Stimulated activated naive CD8-positive, alpha-beta T cell treated with anti-CD3 and anti-CD28 coated beads, Interleukin-15, Interleukin-2, amounts not matched to agents 100 ng/mL and 50 ng/mL, for 24 hours (primary cell): ENCODE results near the gene SART1.

Source experiments
- H3K27ac Mint-ChIP-seq: one replicate; pipeline ENCODE4 v1.8.0; 2021; ENCODE audit warnings: mild to moderate bottlenecking, mixed read lengths
- H3K27me3 Mint-ChIP-seq: one replicate; pipeline ENCODE4 v1.8.0; 2021; ENCODE audit warnings: mixed read lengths
- H3K36me3 Mint-ChIP-seq: one replicate; pipeline ENCODE4 v1.8.0; 2021; ENCODE audit warnings: low read depth, mixed read lengths
- H3K4me1 Mint-ChIP-seq: one replicate; pipeline ENCODE4 v1.8.0; 2021; ENCODE audit warnings: low read depth, mixed read lengths
- H3K4me3 Mint-ChIP-seq: one replicate; pipeline ENCODE4 v1.8.0; 2021; ENCODE audit warnings: mild to moderate bottlenecking, mixed read lengths
- H3K9me3 Mint-ChIP-seq: one replicate; pipeline ENCODE4 v1.8.0; 2021; ENCODE audit warnings: mixed read lengths

The SART1 gene

DNA sequence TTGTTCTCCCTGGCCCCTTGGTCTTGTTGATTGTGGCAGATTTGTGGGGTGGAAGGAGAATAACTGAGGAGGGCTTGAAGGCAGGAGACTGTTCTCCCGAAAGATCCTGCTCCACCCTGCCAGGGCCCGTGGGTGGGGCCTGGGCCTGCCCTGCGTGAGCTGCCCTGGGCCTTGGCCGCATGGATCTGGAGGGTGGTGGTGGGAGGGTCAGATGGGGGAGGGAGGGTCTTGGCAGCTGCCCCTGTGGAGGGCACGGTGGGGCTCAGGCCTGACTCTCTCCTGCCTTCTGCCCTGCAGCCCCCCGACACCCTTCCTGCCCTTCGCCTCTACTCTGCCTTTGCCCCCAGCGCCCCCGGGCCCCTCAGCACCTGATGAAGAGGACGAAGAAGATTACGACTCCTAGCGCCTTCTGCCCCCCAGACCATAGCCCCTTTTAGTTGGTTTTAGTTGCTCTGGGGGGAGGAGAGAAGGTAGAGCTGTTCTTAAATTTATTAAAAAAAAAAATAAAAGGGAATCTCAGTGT lies 40.4 kb upstream of the SART1 start:
- Mint-ChIP-seq H3K9me3 (no peaks in the 10 kb centered on the region), H3K27me3 (no peaks in the 10 kb centered on the region), H3K4me1 (peaks cover 39% of the 10 kb centered on the region), H3K27ac (peak overlapping the region; percentile 36), H3K36me3 (peaks cover 20% of the 10 kb centered on the region), H3K4me3 (peak overlapping the region; percentile 92)

DNA sequence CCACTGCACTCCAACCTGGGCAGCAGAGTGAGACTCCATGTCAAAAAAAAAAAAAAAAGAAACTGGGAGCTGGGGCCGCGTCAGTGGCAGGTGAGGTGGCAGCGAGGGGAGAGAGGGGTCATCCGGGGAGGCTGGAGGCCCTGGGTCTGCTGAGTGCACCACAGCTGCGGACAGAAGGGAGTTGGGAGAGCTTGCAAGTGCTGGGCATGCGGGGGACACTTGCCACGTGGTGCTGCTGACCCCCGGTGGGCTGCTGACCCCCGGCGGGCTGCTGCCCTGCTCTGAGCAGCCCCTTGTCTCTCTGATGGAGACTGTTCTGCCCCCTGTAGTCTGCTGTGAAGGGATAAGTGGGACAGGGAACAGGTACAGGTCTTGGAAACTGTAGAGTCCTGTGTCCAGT lies 39.7 kb upstream of the SART1 start:
- H3K27ac Mint-ChIP-seq, result no peak overlapping the region
- H3K4me1 Mint-ChIP-seq, result peaks cover 31% of the 10 kb centered on the region
- no peaks in the 10 kb centered on the region for H3K9me3 Mint-ChIP-seq
- H3K27me3 Mint-ChIP-seq, result no peaks in the 10 kb centered on the region
- H3K4me3 Mint-ChIP-seq, result no peak overlapping the region
- H3K36me3 Mint-ChIP-seq, result peaks cover 20% of the 10 kb centered on the region

DNA sequence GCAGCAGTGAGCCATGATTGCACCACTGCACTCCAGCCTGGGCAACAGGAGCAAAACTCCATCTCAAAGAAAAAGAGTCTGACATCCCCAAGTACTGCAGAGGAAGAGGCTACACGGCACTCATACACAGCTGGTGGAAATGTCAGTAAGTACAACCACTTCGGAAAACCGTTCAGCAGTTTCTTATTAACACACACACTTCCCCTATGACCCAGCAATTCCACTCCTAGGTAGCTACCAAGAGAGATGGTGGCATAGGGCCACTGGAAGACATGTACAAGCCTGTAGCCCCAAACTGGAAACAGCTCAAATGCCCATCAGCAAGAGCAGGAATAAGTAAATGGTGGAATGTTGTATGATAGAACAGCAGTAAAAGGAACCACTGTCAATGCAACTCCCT lies 39.0 kb upstream of the SART1 start:
- Mint-ChIP-seq H3K27me3 (no peaks in the 10 kb centered on the region), H3K9me3 (no peaks in the 10 kb centered on the region), H3K27ac (peak overlapping the region; percentile 55), H3K36me3 (peaks cover 20% of the 10 kb centered on the region), H3K4me1 (peaks cover 33% of the 10 kb centered on the region), H3K4me3 (no peak overlapping the region)

DNA sequence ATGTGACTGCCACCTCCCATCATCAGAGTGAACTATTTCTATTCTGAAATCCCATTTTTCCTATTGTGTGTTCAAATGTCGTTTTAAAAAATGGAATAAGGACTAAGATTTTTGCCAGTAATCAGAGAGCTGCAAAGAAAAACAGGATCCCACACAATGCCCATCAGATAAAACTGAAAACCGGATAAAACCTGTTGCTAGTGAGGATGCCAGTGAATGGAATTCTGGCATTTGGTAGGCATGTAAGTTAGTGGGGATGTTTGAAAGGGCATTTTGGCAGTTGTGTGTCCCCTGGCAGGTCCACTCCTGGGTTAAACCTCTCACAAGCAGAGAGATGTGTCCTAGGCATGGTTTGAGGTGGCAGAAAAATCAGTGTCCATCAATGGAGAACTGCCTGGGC lies 36.1 kb upstream of the SART1 start:
- peaks cover 39% of the 10 kb centered on the region for H3K4me1 Mint-ChIP-seq
- H3K27me3 Mint-ChIP-seq, result no peaks in the 10 kb centered on the region
- H3K36me3 Mint-ChIP-seq, result peaks cover 20% of the 10 kb centered on the region
- H3K9me3 Mint-ChIP-seq, result no peaks in the 10 kb centered on the region
- H3K27ac Mint-ChIP-seq, result peak overlapping the region; percentile 51
- no peak overlapping the region for H3K4me3 Mint-ChIP-seq

DNA sequence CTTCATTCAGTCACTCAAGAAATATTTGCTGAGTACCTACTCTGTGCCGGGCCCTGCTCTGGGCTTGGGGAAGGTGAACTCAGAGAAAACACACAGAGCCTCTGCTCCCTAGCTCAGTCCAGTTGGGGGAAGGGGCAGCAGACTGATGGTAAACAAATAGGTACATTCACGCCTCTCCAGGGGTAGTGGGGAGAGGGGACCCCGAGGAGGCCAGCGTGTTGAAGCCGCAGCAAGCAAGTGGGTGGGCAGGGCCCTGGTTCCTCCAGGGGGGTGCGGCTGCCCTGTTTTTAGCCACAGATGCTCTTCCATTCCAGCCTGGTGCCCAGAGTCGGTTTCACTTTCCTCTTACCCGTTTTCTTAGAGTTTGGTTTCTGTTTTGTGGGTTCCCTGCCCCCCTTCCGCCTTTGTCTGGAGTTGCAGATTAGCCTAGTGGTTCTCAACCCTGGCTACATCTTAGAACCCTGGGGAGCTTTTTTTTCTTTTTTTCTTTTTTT lies 33.6 kb upstream of the SART1 start:
- H3K27me3 Mint-ChIP-seq, result no peaks in the 10 kb centered on the region
- H3K36me3 Mint-ChIP-seq, result peaks cover 7% of the 10 kb centered on the region
- H3K9me3 Mint-ChIP-seq, result no peaks in the 10 kb centered on the region
- H3K4me3 Mint-ChIP-seq, result peak overlapping the region; percentile 73
- peak overlapping the region; percentile 92 for H3K27ac Mint-ChIP-seq
- H3K4me1 Mint-ChIP-seq, result peaks cover 45% of the 10 kb centered on the region

DNA sequence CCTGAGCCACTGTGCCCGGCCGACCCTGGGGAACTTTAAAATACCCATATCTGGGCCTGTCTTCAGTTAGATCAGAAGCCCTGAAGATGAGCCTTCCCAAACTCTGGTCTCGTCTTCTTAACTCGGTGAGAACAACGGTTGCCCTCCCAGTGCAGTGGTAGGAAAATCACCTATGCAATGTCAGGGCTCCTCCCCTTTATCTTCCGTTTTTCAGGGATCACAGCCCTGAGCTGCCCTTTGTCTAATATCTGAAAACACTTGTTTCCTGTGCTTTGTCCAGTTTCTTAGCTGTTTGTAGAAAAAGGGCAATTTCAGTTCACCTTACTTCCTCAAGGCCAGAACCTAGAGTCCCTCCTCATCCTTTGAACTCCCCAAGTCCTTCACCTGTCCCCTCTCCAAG lies 32.9 kb upstream of the SART1 start:
- H3K36me3 Mint-ChIP-seq, result no peaks in the 10 kb centered on the region
- peak overlapping the region; percentile 73 for H3K4me3 Mint-ChIP-seq
- no peaks in the 10 kb centered on the region for H3K9me3 Mint-ChIP-seq
- no peaks in the 10 kb centered on the region for H3K27me3 Mint-ChIP-seq
- peaks cover 45% of the 10 kb centered on the region for H3K4me1 Mint-ChIP-seq
- H3K27ac Mint-ChIP-seq, result peak overlapping the region; percentile 92

DNA sequence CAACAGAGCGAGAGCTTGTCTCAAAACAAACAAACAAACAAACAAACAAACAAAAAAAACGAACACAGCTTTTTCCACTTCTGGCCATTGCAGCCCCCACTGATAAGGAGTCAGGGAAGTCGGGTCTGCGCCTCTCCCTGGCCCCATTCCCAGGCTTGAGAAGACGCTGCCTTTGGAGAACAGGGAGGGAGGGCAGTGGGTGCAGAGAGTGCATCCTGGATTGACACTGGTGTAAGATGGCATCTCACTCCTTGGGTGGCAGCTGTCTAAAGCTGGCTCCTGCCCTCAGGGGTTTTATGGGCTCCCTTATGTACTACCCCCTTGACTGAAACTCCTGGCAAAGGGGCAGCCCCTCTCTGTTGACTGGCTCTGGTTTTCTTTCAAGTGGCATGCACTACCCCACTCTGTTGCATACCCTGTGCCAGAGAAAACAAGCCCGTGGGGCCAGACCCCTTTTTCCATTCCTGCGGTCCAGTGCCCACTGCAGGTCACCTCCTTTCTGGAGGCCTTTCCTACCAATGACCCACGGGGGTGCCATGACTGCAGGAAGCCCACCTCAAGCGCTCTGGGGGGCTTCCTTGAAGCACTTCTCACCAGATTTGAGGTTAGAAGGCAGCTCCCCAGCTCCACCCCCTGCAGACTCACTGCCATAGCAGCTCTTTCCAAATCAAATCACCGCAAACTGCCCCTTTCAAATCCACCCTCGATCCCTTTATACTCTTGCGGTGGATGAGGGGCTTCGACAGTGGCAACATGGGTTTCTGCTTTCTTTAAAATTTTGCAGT lies 29.6 kb upstream of the SART1 start:
- H3K27ac Mint-ChIP-seq, result no peak overlapping the region
- no peak overlapping the region for H3K4me3 Mint-ChIP-seq
- no peaks in the 10 kb centered on the region for H3K27me3 Mint-ChIP-seq
- H3K9me3 Mint-ChIP-seq, result no peaks in the 10 kb centered on the region
- H3K4me1 Mint-ChIP-seq, result peaks cover 44% of the 10 kb centered on the region
- no peaks in the 10 kb centered on the region for H3K36me3 Mint-ChIP-seq

DNA sequence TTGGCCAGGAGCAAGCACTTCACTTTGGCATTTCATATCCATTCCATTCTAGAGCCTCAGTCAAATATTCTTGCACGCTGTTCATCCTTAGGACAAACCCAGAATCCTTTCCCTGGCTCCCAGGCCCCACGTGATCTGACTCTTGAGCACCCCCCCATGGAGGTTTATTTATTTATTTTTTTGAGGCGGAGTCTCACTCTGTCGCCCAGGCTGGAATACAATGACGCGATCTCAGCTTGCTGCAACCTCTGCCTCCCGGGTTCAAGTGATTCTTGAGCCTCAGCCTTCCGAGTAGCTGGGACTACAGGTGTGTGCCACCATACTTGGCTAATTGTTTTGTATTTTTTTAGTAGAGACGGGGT lies 29.0 kb upstream of the SART1 start:
- peak overlapping the region; percentile 36 for H3K27ac Mint-ChIP-seq
- H3K4me3 Mint-ChIP-seq, result no peak overlapping the region
- no peaks in the 10 kb centered on the region for H3K27me3 Mint-ChIP-seq
- no peaks in the 10 kb centered on the region for H3K36me3 Mint-ChIP-seq
- no peaks in the 10 kb centered on the region for H3K9me3 Mint-ChIP-seq
- peaks cover 38% of the 10 kb centered on the region for H3K4me1 Mint-ChIP-seq

DNA sequence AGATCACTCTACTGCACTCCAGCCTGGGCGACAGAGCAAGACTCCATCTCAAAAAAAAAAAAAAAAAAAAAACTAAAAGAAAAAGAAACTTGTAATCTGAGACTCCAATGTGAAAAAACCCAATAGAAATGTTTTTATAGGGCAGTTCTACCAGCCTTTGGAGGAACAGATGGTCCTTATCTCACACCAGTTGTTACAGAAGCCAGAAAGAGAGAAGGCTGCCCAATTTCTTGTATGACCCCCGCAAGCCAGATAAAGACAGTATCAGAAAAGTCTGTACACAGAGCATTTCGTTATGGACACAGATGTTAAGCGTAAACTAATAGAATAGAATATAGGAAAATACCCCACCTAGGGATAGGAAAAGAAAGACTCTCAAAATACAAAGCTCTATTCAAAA lies 27.5 kb upstream of the SART1 start:
- Mint-ChIP-seq H3K36me3 (no peaks in the 10 kb centered on the region), H3K27ac (no peak overlapping the region), H3K4me1 (peaks cover 23% of the 10 kb centered on the region), H3K9me3 (no peaks in the 10 kb centered on the region), H3K4me3 (no peak overlapping the region), H3K27me3 (no peaks in the 10 kb centered on the region)

DNA sequence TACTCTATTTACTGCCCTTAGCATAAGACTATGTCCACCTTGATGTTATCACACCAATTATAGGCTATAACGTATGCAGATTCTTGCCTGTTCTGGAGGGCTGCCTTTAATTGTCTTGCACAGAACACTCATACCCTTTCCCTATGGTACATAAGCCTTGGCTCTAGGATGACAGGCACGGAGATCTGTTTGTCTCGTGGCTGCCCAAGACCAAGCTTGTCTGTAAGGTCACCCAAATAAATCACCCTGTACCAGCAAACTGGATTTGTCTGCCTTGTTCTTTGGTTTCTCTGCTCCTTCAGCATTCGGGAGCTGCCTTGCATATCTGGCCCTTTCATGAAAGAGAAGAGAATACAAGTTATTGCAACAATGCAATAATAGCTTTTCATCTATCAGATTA lies 23.8 kb upstream of the SART1 start:
- Mint-ChIP-seq H3K9me3 (no peaks in the 10 kb centered on the region), H3K27me3 (no peaks in the 10 kb centered on the region), H3K27ac (no peak overlapping the region), H3K4me1 (peaks cover 9% of the 10 kb centered on the region), H3K36me3 (no peaks in the 10 kb centered on the region), H3K4me3 (no peak overlapping the region)

DNA sequence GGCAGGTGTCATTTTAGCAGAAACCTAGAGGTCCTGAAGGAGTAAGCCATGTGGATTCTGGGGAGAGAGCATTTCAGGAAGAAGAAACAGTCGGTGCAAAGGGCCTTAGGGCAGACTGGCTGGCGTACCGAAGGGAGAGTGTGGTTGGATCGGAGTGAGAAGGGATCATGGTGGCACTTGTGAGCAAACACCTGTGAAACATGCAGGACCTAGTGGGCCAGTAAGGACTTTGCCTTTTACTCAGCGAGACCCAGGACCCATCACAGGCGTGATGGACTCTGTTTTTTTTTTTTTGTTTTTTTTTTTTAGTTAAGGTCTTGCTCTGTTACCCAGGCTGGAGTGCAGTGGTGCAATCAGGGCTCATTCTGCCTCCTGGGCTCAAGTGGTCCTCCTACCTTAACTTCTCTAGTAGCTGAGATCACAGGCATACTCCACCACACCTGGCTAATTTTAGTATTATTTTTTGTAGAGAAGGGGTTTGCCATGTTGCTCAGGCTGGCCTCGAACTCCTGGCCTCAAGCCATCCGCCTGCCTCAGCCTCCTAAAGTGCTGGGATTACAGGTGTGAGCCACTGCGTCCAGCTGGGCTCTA lies 19.7 kb upstream of the SART1 start:
- Mint-ChIP-seq H3K27me3 (no peaks in the 10 kb centered on the region), H3K36me3 (no peaks in the 10 kb centered on the region), H3K27ac (no peak overlapping the region), H3K4me1 (peaks cover 9% of the 10 kb centered on the region), H3K9me3 (no peaks in the 10 kb centered on the region), H3K4me3 (no peak overlapping the region)

DNA sequence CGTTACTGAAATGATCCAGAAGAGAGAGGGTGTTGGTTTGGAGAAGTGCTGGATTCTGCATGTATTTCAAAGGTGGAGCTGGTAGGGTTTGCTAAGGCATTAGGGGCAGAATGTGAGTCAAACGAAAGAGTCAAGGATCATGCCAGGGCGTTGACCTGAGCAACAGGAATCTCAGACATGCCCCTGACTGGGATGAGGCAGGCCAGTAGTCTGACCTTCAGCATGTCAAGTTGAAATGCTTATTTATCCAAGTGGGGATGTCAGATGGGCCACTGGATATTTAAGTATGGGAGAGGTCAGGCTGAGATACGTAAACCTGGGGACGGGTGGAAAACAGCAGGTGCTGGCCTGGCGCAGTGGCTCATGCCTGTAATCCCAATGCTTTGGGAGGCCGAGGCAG lies 19.0 kb upstream of the SART1 start:
- no peak overlapping the region for H3K27ac Mint-ChIP-seq
- H3K4me3 Mint-ChIP-seq, result no peak overlapping the region
- no peaks in the 10 kb centered on the region for H3K9me3 Mint-ChIP-seq
- H3K4me1 Mint-ChIP-seq, result peaks cover 9% of the 10 kb centered on the region
- H3K36me3 Mint-ChIP-seq, result no peaks in the 10 kb centered on the region
- no peaks in the 10 kb centered on the region for H3K27me3 Mint-ChIP-seq

DNA sequence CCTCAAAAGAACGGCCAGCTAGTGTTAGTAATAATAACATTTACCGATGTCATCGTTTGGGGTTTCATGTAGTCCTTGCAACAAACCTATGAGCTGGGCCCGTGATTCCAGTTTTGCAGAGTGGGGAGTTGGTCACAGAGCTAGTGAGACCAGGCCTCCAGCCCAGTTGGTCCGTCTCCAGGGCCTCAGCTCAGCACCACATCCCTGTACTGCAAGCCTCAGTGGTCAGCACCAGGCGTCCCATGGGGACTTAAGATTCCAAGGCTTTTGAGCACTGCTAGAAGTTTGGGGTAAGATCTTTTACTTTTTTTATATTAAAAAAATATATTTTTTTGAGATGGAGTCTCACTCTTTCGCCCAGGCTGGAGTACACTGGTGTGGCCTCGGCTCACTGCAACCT lies 17.3 kb upstream of the SART1 start:
- Mint-ChIP-seq H3K4me1 (peaks cover 9% of the 10 kb centered on the region), H3K36me3 (no peaks in the 10 kb centered on the region), H3K4me3 (no peak overlapping the region), H3K9me3 (no peaks in the 10 kb centered on the region), H3K27me3 (no peaks in the 10 kb centered on the region), H3K27ac (no peak overlapping the region)

DNA sequence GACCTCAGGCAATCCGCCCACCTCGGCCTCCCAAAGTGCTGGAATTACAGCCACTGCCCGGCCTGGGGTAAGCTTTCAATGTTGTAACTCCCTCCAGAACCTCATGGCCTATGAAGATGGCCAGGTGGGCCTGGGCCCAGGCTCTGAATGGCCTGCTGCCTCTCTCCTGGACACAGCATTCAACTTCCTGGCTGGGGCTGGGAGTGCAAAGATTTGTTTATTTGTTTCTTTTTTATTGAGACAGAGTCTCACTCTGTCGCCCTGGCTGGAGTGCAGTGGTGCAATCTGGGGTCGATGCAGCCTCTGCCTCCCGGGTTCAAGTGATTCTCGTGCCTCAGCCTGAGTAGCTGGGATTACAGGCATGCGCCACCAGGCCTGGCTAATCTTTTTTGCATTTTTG lies 16.8 kb upstream of the SART1 start:
- Mint-ChIP-seq H3K9me3 (no peaks in the 10 kb centered on the region), H3K27ac (no peak overlapping the region), H3K27me3 (no peaks in the 10 kb centered on the region), H3K4me3 (no peak overlapping the region), H3K4me1 (peaks cover 9% of the 10 kb centered on the region), H3K36me3 (no peaks in the 10 kb centered on the region)

DNA sequence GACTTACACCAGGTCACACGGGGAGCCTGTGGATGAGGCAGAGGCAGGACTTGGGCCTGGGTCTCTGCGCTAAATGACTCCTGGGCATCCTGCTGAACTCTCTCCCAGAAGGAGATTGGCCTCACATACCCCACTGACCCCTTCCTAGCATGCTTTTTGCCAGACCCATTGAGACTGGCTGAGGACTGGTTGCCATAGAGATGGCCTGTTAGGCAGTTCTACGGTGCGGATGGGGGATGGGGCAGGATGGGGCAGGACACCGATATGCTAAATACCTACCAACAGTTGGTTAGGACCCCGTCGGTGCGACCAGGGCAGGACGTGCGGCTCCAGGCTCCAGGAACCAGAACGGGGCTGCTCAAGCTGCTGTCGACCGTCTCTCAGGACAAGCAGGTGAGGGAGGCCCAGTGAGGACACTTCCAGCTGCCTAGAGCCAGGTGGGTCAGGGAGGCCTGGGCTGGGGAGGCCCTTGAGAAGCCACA lies 16.1 kb upstream of the SART1 start, which contains the start of gene TSGA10IP:
TSS of gene TSGA10IP (plus strand) at position 51 of the 482 bp plus-strand sequence. CDS start at position 247, 196 bp downstream.
- H3K9me3 Mint-ChIP-seq, result no peaks in the 10 kb centered on the region
- no peaks in the 10 kb centered on the region for H3K27me3 Mint-ChIP-seq
- H3K36me3 Mint-ChIP-seq, result no peaks in the 10 kb centered on the region
- H3K4me1 Mint-ChIP-seq, result peaks cover 9% of the 10 kb centered on the region
- no peak within 1 kb of the TSS for H3K27ac Mint-ChIP-seq
- no peak within 1 kb of the TSS for H3K4me3 Mint-ChIP-seq
